Gastrocnemius medialis (tissue), 4 donors: ENCODE measurements around the gene ARMC7.

Experiments
- POLR2A ChIP-seq, 2 donors: fragments of 450-650 bp; IDR thresholded peaks; one replicate each; pipeline ENCODE4 v1.6.1; 2017; ENCODE audit warnings: antibody characterized with exemption in 2 of 2, mild to moderate bottlenecking in 2 of 2, moderate library complexity in 2 of 2
- TF ChIP-seq, protein P1 (sequence below), 5 experiments: fragments of 450-650 bp in 3 of 5; fragments of 200-600 bp in 2 of 5; sonication (generic) in 2 of 5; IDR thresholded peaks in 4 of 5; conservative IDR thresholded peaks in 1 of 5; 1 replicate in 4 of 5; 2 replicates in 1 of 5; pipeline ENCODE4 v1.5.1; 2016 to 2019; ENCODE audit warnings: antibody characterized with exemption in 5 of 5, mild to moderate bottlenecking in 3 of 5, moderate library complexity in 3 of 5

DNA sequence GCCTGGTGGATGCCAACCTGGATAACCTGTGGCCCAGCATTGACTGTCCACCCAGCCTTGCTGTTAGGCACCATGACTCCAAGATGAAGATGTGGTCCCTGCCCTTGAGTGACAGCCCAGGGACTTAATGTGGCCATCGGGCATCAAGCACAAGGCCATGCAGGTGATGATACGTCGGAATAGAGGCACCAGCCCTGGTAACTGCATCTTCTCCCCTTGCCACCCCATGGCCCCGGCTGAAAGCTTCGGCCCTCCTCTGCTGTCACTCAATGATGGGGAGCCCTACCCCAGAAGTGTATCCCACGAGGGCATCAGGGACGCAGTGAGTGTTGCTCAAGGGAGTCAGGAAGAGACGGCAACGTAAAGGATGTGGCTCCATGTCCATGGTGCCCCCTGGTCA lies 19.8 kb downstream of the ARMC7 start:
- no peak for TF ChIP-seq POLR2A (IDR thresholded peaks at IDR 0.05)
- TF ChIP-seq, protein P1, sequence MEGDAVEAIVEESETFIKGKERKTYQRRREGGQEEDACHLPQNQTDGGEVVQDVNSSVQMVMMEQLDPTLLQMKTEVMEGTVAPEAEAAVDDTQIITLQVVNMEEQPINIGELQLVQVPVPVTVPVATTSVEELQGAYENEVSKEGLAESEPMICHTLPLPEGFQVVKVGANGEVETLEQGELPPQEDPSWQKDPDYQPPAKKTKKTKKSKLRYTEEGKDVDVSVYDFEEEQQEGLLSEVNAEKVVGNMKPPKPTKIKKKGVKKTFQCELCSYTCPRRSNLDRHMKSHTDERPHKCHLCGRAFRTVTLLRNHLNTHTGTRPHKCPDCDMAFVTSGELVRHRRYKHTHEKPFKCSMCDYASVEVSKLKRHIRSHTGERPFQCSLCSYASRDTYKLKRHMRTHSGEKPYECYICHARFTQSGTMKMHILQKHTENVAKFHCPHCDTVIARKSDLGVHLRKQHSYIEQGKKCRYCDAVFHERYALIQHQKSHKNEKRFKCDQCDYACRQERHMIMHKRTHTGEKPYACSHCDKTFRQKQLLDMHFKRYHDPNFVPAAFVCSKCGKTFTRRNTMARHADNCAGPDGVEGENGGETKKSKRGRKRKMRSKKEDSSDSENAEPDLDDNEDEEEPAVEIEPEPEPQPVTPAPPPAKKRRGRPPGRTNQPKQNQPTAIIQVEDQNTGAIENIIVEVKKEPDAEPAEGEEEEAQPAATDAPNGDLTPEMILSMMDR (IDR thresholded peaks at IDR 0.05 in 4 of 5, conservative IDR thresholded peaks at IDR 0.05 in 1 of 5) = no peak
